SK-N-SH treated with all-trans-retinoic acid at 6 μM for 48 hours (cell line): ENCODE data around the gene TIAM1.

Source experiments
- ATAC-seq: fragments of 200-7000 bp; cut with Tn5 transposase; 3 replicates; pipeline ENCODE4 v1.9.1; 2020; ENCODE audit warnings: mild to moderate bottlenecking, moderate library complexity
- ARNTL ChIP-seq: fragments of 450-650 bp; formaldehyde crosslinking; IDR thresholded peaks from 2 replicates; pipeline ENCODE4 v1.5.0; 2020; ENCODE audit warnings: low read depth, mild to moderate bottlenecking, moderate library complexity, borderline replicate concordance
- BACH2 ChIP-seq: fragments of 250-450 bp; sonication (Bioruptor Pico); IDR thresholded peaks from 2 replicates; pipeline ENCODE4 v1.9.0; 2021; ENCODE audit warnings: mild to moderate bottlenecking, borderline replicate concordance
- CSDC2 ChIP-seq: fragments of 250-450 bp; sonication (Bioruptor Pico); IDR thresholded peaks from 2 replicates; pipeline ENCODE4 v1.5.0; 2020; ENCODE audit warnings: mild to moderate bottlenecking, moderate library complexity
- ESRRG ChIP-seq: fragments of 250-450 bp; sonication (Bioruptor Pico); IDR thresholded peaks from 2 replicates; pipeline ENCODE4 v1.6.1; 2021; ENCODE audit warnings: mild to moderate bottlenecking
- GLIS3 ChIP-seq: fragments of 250-450 bp; sonication (Bioruptor Pico); IDR thresholded peaks from 2 replicates; pipeline ENCODE4 v1.5.0; 2020; ENCODE audit warnings: mild to moderate bottlenecking, moderate library complexity
- OSR1 ChIP-seq: fragments of 250-450 bp; sonication (Bioruptor Pico); IDR thresholded peaks from 2 replicates; pipeline ENCODE4 v1.8.0; 2022; ENCODE audit warnings: moderate library complexity, mild to moderate bottlenecking, inconsistent platforms
- PATZ1 ChIP-seq: fragments of 250-450 bp; sonication (Bioruptor Pico); IDR thresholded peaks from 2 replicates; pipeline ENCODE4 v1.8.0; 2020; ENCODE audit warnings: mild to moderate bottlenecking, moderate library complexity, borderline replicate concordance
- PPARA ChIP-seq: fragments of 250-450 bp; sonication (Bioruptor Pico); IDR thresholded peaks from 2 replicates; pipeline ENCODE4 v1.5.0; 2020; ENCODE audit warnings: mild to moderate bottlenecking, borderline replicate concordance
- RARB ChIP-seq: fragments of 250-450 bp; sonication (Bioruptor Pico); IDR thresholded peaks from 2 replicates; pipeline ENCODE4 v1.8.0; 2021; ENCODE audit warnings: mild to moderate bottlenecking, moderate library complexity
- SNAI2 ChIP-seq: fragments of 250-450 bp; sonication (Bioruptor Pico); IDR thresholded peaks from 2 replicates; pipeline ENCODE4 v1.5.0; 2020; ENCODE audit warnings: mild to moderate bottlenecking, moderate library complexity
- TCF4 ChIP-seq: fragments of 250-450 bp; sonication (Bioruptor Pico); IDR thresholded peaks from 2 replicates; pipeline ENCODE4 v1.8.0; 2021; ENCODE audit warnings: mild to moderate bottlenecking, moderate library complexity, borderline replicate concordance
- TOX ChIP-seq: fragments of 250-450 bp; sonication (Bioruptor Pico); IDR thresholded peaks from 2 replicates; pipeline ENCODE4 v1.8.0; 2021; ENCODE audit warnings: mild to moderate bottlenecking, moderate library complexity, borderline replicate concordance
- ZC3H10 ChIP-seq: fragments of 250-450 bp; sonication (Bioruptor Pico); IDR thresholded peaks from 2 replicates; pipeline ENCODE4 v1.5.1; 2021; ENCODE audit warnings: mild to moderate bottlenecking, moderate library complexity
- ZFP3 ChIP-seq: fragments of 250-450 bp; sonication (Bioruptor Pico); IDR thresholded peaks from 2 replicates; pipeline ENCODE4 v1.5.0; 2020; ENCODE audit warnings: mild to moderate bottlenecking, moderate library complexity
- ZFP30 ChIP-seq: fragments of 450-650 bp; formaldehyde crosslinking; IDR thresholded peaks from 2 replicates; pipeline ENCODE4 v1.5.0; 2022; ENCODE audit warnings: mild to moderate bottlenecking, moderate library complexity
- ZNF565 ChIP-seq: fragments of 450-650 bp; formaldehyde crosslinking; conservative IDR thresholded peaks from 2 replicates; pipeline ENCODE4 v1.5.0; 2020; ENCODE audit warnings: low read depth, mild to moderate bottlenecking, moderate library complexity
- ZNF70 ChIP-seq: fragments of 450-650 bp; formaldehyde crosslinking; IDR thresholded peaks from 2 replicates; pipeline ENCODE4 v1.5.0; 2020; ENCODE audit warnings: mild to moderate bottlenecking, moderate library complexity
- ZNF8 ChIP-seq: fragments of 450-650 bp; formaldehyde crosslinking; IDR thresholded peaks from 2 replicates; pipeline ENCODE4 v1.5.0; 2020; ENCODE audit warnings: mild to moderate bottlenecking, moderate library complexity
- TF ChIP-seq, protein P1 (sequence below): fragments of 250-450 bp; sonication (Bioruptor Pico); IDR thresholded peaks from 2 replicates; pipeline ENCODE4 v1.8.0; 2021; ENCODE audit warnings: low read depth, mild to moderate bottlenecking, moderate library complexity, borderline replicate concordance
- TF ChIP-seq, protein P2 (sequence below): fragments of 250-450 bp; sonication (Bioruptor Pico); IDR thresholded peaks from 2 replicates; pipeline ENCODE4 v1.5.1; 2021; ENCODE audit warnings: mild to moderate bottlenecking, moderate library complexity
- TF ChIP-seq, protein P3 (sequence below): fragments of 250-450 bp; sonication (Bioruptor Pico); IDR thresholded peaks from 2 replicates; pipeline ENCODE4 v1.5.1; 2020; ENCODE audit warnings: low read depth, mild to moderate bottlenecking, moderate library complexity
- TF ChIP-seq, protein P4 (sequence below): fragments of 250-450 bp; sonication (Bioruptor Pico); IDR thresholded peaks from 2 replicates; pipeline ENCODE4 v1.5.0; 2020; ENCODE audit warnings: mild to moderate bottlenecking, moderate library complexity

The TIAM1 gene

DNA sequence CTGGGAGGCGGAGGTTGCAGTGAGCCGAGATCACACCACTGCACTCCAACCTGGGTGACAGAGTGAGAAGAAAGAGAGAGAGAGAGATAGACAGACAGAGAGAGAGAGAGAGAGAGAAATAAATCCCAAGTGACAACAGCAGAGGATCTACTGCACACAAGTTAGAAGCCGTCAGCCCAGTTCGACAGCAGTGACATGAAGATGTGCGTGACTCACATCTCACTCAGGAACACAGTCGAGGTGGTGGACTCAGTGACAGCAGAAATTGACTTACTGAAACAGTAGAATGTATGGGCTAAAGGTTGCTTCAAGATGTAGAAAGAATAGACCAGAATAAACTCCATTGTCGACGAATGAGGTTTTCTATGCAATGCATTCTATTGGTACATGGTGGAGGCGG lies 228.8 kb downstream of the TIAM1 start:
- no peak for TF ChIP-seq CSDC2 (CRISPR knock-in tag)
- no peak for TF ChIP-seq ZNF8 (CRISPR knock-in tag)
- TF ChIP-seq ZFP3 (CRISPR knock-in tag) = no peak
- TF ChIP-seq ZNF565 (CRISPR knock-in tag) = no peak
- TF ChIP-seq, protein P1, sequence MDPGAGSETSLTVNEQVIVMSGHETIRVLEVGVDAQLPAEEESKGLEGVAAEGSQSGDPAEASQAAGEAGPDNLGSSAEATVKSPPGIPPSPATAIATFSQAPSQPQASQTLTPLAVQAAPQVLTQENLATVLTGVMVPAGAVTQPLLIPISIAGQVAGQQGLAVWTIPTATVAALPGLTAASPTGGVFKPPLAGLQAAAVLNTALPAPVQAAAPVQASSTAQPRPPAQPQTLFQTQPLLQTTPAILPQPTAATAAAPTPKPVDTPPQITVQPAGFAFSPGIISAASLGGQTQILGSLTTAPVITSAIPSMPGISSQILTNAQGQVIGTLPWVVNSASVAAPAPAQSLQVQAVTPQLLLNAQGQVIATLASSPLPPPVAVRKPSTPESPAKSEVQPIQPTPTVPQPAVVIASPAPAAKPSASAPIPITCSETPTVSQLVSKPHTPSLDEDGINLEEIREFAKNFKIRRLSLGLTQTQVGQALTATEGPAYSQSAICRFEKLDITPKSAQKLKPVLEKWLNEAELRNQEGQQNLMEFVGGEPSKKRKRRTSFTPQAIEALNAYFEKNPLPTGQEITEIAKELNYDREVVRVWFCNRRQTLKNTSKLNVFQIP (CRISPR knock-in tag) = no peak
- no peak for TF ChIP-seq ZNF70
- TF ChIP-seq TOX (CRISPR knock-in tag) = no peak
- no peak for TF ChIP-seq ARNTL (CRISPR knock-in tag)
- TF ChIP-seq ESRRG (CRISPR knock-in tag) = no peak
- TF ChIP-seq, protein P2, sequence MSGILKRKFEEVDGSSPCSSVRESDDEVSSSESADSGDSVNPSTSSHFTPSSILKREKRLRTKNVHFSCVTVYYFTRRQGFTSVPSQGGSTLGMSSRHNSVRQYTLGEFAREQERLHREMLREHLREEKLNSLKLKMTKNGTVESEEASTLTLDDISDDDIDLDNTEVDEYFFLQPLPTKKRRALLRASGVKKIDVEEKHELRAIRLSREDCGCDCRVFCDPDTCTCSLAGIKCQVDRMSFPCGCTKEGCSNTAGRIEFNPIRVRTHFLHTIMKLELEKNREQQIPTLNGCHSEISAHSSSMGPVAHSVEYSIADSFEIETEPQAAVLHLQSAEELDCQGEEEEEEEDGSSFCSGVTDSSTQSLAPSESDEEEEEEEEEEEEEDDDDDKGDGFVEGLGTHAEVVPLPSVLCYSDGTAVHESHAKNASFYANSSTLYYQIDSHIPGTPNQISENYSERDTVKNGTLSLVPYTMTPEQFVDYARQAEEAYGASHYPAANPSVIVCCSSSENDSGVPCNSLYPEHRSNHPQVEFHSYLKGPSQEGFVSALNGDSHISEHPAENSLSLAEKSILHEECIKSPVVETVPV = no peak
- no peak for TF ChIP-seq RARB (CRISPR knock-in tag)
- ATAC-seq = no peak

DNA sequence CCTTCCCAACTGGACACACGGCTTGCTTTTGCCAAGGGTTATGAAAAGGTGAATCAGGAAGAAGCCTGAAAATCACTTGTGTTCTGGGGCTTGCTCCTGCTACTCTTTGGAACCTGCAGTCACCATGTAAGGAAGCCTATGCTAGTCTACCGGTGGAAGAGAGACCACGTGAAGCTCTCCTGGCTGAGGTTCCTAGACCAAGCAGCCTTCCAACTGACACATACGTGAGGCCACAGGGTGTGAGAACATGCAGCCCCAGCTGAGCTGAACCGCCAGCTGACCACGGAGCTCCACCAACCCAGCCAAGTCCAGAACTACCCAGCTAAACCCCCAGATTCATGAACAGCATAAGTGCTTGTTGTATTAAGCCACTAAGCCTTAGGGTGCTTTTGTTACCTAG lies 233.0 kb downstream of the TIAM1 start:
- TF ChIP-seq ZFP30 (no peak), PPARA (CRISPR knock-in tag) (no peak), RARB (CRISPR knock-in tag) (no peak)
- no peak for ATAC-seq

GRCh38 chr21:31110430-31110829 lies 233.6 kb downstream of the TIAM1 start:
- TF ChIP-seq SNAI2 (CRISPR knock-in tag) (no peak), ZNF8 (CRISPR knock-in tag) (no peak)
- TF ChIP-seq, protein P3, sequence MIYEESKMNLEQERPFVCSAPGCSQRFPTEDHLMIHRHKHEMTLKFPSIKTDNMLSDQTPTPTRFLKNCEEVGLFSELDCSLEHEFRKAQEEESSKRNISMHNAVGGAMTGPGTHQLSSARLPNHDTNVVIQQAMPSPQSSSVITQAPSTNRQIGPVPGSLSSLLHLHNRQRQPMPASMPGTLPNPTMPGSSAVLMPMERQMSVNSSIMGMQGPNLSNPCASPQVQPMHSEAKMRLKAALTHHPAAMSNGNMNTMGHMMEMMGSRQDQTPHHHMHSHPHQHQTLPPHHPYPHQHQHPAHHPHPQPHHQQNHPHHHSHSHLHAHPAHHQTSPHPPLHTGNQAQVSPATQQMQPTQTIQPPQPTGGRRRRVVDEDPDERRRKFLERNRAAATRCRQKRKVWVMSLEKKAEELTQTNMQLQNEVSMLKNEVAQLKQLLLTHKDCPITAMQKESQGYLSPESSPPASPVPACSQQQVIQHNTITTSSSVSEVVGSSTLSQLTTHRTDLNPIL (CRISPR knock-in tag) = no peak
- ATAC-seq = no peak

GRCh38 chr21:31107871-31108270 lies 236.2 kb downstream of the TIAM1 start:
- no peak for ATAC-seq
- TF ChIP-seq PPARA (CRISPR knock-in tag) = no peak
- TF ChIP-seq, protein P3 (CRISPR knock-in tag) = no peak
- TF ChIP-seq OSR1 = no peak
- TF ChIP-seq RARB (CRISPR knock-in tag) = no peak
- TF ChIP-seq GLIS3 (CRISPR knock-in tag) = no peak
- no peak for TF ChIP-seq BACH2 (CRISPR knock-in tag)
- TF ChIP-seq, protein P4, sequence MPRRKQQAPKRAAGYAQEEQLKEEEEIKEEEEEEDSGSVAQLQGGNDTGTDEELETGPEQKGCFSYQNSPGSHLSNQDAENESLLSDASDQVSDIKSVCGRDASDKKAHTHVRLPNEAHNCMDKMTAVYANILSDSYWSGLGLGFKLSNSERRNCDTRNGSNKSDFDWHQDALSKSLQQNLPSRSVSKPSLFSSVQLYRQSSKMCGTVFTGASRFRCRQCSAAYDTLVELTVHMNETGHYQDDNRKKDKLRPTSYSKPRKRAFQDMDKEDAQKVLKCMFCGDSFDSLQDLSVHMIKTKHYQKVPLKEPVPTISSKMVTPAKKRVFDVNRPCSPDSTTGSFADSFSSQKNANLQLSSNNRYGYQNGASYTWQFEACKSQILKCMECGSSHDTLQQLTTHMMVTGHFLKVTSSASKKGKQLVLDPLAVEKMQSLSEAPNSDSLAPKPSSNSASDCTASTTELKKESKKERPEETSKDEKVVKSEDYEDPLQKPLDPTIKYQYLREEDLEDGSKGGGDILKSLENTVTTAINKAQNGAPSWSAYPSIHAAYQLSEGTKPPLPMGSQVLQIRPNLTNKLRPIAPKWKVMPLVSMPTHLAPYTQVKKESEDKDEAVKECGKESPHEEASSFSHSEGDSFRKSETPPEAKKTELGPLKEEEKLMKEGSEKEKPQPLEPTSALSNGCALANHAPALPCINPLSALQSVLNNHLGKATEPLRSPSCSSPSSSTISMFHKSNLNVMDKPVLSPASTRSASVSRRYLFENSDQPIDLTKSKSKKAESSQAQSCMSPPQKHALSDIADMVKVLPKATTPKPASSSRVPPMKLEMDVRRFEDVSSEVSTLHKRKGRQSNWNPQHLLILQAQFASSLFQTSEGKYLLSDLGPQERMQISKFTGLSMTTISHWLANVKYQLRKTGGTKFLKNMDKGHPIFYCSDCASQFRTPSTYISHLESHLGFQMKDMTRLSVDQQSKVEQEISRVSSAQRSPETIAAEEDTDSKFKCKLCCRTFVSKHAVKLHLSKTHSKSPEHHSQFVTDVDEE (CRISPR knock-in tag) = no peak
- TF ChIP-seq TCF4 (CRISPR knock-in tag) = no peak
- TF ChIP-seq ZNF565 (CRISPR knock-in tag) = no peak
- no peak for TF ChIP-seq ZC3H10 (CRISPR knock-in tag)
- no peak for TF ChIP-seq ESRRG (CRISPR knock-in tag)
- TF ChIP-seq ZNF8 (CRISPR knock-in tag) = no peak
- no peak for TF ChIP-seq PATZ1 (CRISPR knock-in tag)
- TF ChIP-seq ZFP30 = no peak
- no peak for TF ChIP-seq ZFP3 (CRISPR knock-in tag)
- TF ChIP-seq, protein P2 = no peak
- no peak for TF ChIP-seq TOX (CRISPR knock-in tag)
- TF ChIP-seq ZNF70 = no peak
- TF ChIP-seq ARNTL (CRISPR knock-in tag) = no peak
